SK-N-SH treated with all-trans-retinoic acid at 6 μM for 48 hours (cell line): ENCODE data around the gene ROBO1.

ENCODE experiments used
- ATAC-seq: fragments of 200-7000 bp; cut with Tn5 transposase; 3 replicates; pipeline ENCODE4 v1.9.1; 2020; ENCODE audit warnings: mild to moderate bottlenecking, moderate library complexity
- BACH2 ChIP-seq: fragments of 250-450 bp; sonication (Bioruptor Pico); IDR thresholded peaks from 2 replicates; pipeline ENCODE4 v1.9.0; 2021; ENCODE audit warnings: mild to moderate bottlenecking, borderline replicate concordance
- CREB5 ChIP-seq: fragments of 250-450 bp; sonication (Bioruptor Pico); IDR thresholded peaks from 2 replicates; pipeline ENCODE4 v1.5.1; 2020; ENCODE audit warnings: low read depth, mild to moderate bottlenecking, moderate library complexity
- CSDC2 ChIP-seq: fragments of 250-450 bp; sonication (Bioruptor Pico); IDR thresholded peaks from 2 replicates; pipeline ENCODE4 v1.5.0; 2020; ENCODE audit warnings: mild to moderate bottlenecking, moderate library complexity
- CSRNP3 ChIP-seq: fragments of 250-450 bp; sonication (Bioruptor Pico); IDR thresholded peaks from 2 replicates; pipeline ENCODE4 v1.5.1; 2021; ENCODE audit warnings: mild to moderate bottlenecking, moderate library complexity
- ESRRG ChIP-seq: fragments of 250-450 bp; sonication (Bioruptor Pico); IDR thresholded peaks from 2 replicates; pipeline ENCODE4 v1.6.1; 2021; ENCODE audit warnings: mild to moderate bottlenecking
- GLIS3 ChIP-seq: fragments of 250-450 bp; sonication (Bioruptor Pico); IDR thresholded peaks from 2 replicates; pipeline ENCODE4 v1.5.0; 2020; ENCODE audit warnings: mild to moderate bottlenecking, moderate library complexity
- ISL1 ChIP-seq: fragments of 250-450 bp; sonication (Bioruptor Pico); IDR thresholded peaks from 2 replicates; pipeline ENCODE4 v2.1.2; 2022; ENCODE audit warnings: mild to moderate bottlenecking, moderate library complexity
- OSR1 ChIP-seq: fragments of 250-450 bp; sonication (Bioruptor Pico); IDR thresholded peaks from 2 replicates; pipeline ENCODE4 v1.8.0; 2022; ENCODE audit warnings: moderate library complexity, mild to moderate bottlenecking, inconsistent platforms
- PATZ1 ChIP-seq: fragments of 250-450 bp; sonication (Bioruptor Pico); IDR thresholded peaks from 2 replicates; pipeline ENCODE4 v1.8.0; 2020; ENCODE audit warnings: mild to moderate bottlenecking, moderate library complexity, borderline replicate concordance
- PPARA ChIP-seq: fragments of 250-450 bp; sonication (Bioruptor Pico); IDR thresholded peaks from 2 replicates; pipeline ENCODE4 v1.5.0; 2020; ENCODE audit warnings: mild to moderate bottlenecking, borderline replicate concordance
- RARB ChIP-seq: fragments of 250-450 bp; sonication (Bioruptor Pico); IDR thresholded peaks from 2 replicates; pipeline ENCODE4 v1.8.0; 2021; ENCODE audit warnings: mild to moderate bottlenecking, moderate library complexity
- SNAI2 ChIP-seq: fragments of 250-450 bp; sonication (Bioruptor Pico); IDR thresholded peaks from 2 replicates; pipeline ENCODE4 v1.5.0; 2020; ENCODE audit warnings: mild to moderate bottlenecking, moderate library complexity
- TCF4 ChIP-seq: fragments of 250-450 bp; sonication (Bioruptor Pico); IDR thresholded peaks from 2 replicates; pipeline ENCODE4 v1.8.0; 2021; ENCODE audit warnings: mild to moderate bottlenecking, moderate library complexity, borderline replicate concordance
- TOX ChIP-seq: fragments of 250-450 bp; sonication (Bioruptor Pico); IDR thresholded peaks from 2 replicates; pipeline ENCODE4 v1.8.0; 2021; ENCODE audit warnings: mild to moderate bottlenecking, moderate library complexity, borderline replicate concordance
- TSHZ2 ChIP-seq: fragments of 250-450 bp; sonication (Bioruptor Pico); IDR thresholded peaks from 2 replicates; pipeline ENCODE4 v1.5.0; 2020; ENCODE audit warnings: mild to moderate bottlenecking, moderate library complexity
- ZC3H10 ChIP-seq: fragments of 250-450 bp; sonication (Bioruptor Pico); IDR thresholded peaks from 2 replicates; pipeline ENCODE4 v1.5.1; 2021; ENCODE audit warnings: mild to moderate bottlenecking, moderate library complexity
- ZFP30 ChIP-seq: fragments of 450-650 bp; formaldehyde crosslinking; IDR thresholded peaks from 2 replicates; pipeline ENCODE4 v1.5.0; 2022; ENCODE audit warnings: mild to moderate bottlenecking, moderate library complexity
- ZNF70 ChIP-seq: fragments of 450-650 bp; formaldehyde crosslinking; IDR thresholded peaks from 2 replicates; pipeline ENCODE4 v1.5.0; 2020; ENCODE audit warnings: mild to moderate bottlenecking, moderate library complexity
- ZNF8 ChIP-seq: fragments of 450-650 bp; formaldehyde crosslinking; IDR thresholded peaks from 2 replicates; pipeline ENCODE4 v1.5.0; 2020; ENCODE audit warnings: mild to moderate bottlenecking, moderate library complexity
- TF ChIP-seq, protein P1 (sequence below): fragments of 250-450 bp; sonication (Bioruptor Pico); IDR thresholded peaks from 2 replicates; pipeline ENCODE4 v1.8.0; 2021; ENCODE audit warnings: low read depth, mild to moderate bottlenecking, moderate library complexity, borderline replicate concordance

ROBO1 gene

DNA sequence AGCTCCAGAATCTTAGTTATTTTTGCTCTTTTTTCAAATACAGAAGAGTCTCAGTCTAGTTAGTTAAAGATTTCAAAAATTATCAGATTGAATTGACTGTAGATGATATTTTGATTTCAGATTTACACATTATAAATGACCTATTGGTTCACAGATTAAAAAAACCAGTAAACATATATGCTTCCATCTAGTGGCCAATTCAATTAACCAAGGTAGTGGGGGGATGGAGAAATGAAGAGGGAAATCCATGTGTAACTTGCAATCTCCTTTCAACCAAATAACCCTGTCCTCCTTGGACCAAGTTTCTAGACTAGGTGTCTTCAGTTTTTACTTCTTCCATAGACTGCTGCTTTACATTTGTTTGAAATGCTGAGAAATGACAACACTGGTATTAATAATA is 789.8 kb downstream of the ROBO1 start:
- ATAC-seq: peak; percentile 34; the same call in 2 of the 3 replicates
- TF ChIP-seq, protein P1, sequence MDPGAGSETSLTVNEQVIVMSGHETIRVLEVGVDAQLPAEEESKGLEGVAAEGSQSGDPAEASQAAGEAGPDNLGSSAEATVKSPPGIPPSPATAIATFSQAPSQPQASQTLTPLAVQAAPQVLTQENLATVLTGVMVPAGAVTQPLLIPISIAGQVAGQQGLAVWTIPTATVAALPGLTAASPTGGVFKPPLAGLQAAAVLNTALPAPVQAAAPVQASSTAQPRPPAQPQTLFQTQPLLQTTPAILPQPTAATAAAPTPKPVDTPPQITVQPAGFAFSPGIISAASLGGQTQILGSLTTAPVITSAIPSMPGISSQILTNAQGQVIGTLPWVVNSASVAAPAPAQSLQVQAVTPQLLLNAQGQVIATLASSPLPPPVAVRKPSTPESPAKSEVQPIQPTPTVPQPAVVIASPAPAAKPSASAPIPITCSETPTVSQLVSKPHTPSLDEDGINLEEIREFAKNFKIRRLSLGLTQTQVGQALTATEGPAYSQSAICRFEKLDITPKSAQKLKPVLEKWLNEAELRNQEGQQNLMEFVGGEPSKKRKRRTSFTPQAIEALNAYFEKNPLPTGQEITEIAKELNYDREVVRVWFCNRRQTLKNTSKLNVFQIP (CRISPR knock-in tag): no peak
- TF ChIP-seq GLIS3 (CRISPR knock-in tag): no peak

DNA sequence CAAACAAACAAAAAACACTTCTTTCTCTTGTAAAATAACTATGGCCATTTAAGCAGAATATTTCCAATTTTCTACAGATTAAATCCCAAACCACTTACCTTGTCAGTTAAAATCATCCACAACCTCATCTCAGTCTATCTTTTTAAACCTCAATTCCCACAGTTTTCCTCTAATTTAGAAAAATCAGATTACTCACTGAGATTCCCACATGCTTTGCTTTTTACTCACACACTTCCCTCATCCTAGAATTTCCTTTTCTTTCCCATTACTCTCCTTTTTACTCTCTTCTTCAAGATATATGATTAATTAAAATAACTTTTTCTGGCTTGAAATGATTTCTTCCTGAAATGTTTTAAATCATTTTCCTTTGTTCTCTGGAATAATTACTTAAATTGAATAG is 790.7 kb downstream of the ROBO1 start:
- no peak for ATAC-seq
- TF ChIP-seq CREB5 (CRISPR knock-in tag): no peak
- TF ChIP-seq, protein P1 (CRISPR knock-in tag): no peak
- TF ChIP-seq TSHZ2 (CRISPR knock-in tag): no peak
- peak; percentile 96 for TF ChIP-seq OSR1 (CRISPR knock-in tag)
- no peak for TF ChIP-seq SNAI2 (CRISPR knock-in tag)
- no peak for TF ChIP-seq ESRRG
- no peak for TF ChIP-seq CSRNP3
- no peak for TF ChIP-seq BACH2 (CRISPR knock-in tag)
- peak; percentile 95 for TF ChIP-seq ZC3H10 (CRISPR knock-in tag)
- no peak for TF ChIP-seq PPARA
- TF ChIP-seq ZFP30 (CRISPR knock-in tag): no peak
- TF ChIP-seq ZNF70: no peak
- TF ChIP-seq PATZ1 (CRISPR knock-in tag): no peak
- TF ChIP-seq ISL1 (CRISPR knock-in tag): peak; percentile 55
- TF ChIP-seq CSDC2 (CRISPR knock-in tag): no peak
- no peak for TF ChIP-seq GLIS3 (CRISPR knock-in tag)
- no peak for TF ChIP-seq TCF4 (CRISPR knock-in tag)
- no peak for TF ChIP-seq ZNF8 (CRISPR knock-in tag)
- TF ChIP-seq RARB (CRISPR knock-in tag): no peak
- TF ChIP-seq TOX (CRISPR knock-in tag): no peak

DNA sequence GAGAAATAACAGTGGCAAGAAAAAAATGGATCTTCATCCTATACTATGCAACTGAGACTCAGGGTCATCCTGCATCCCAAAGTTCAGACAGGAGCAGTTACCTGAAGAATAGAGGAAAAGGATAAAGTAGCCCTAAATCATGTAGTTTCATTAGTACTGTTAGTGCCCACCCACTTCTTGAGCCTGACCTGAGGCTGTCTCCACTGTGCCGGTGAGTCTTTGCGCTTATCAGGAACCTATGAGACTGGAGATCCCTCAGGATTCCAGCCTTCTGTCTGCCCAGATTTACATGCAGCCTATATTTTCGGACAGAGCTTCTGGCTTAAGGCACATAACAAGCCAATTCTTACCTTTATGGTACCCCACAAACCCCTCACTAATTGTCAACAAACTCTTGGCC is 791.6 kb downstream of the ROBO1 start:
- ATAC-seq: peak; percentile 22; the same call in 2 of the 3 replicates
- TF ChIP-seq OSR1 (CRISPR knock-in tag) (no peak), CSDC2 (CRISPR knock-in tag) (no peak), GLIS3 (CRISPR knock-in tag) (no peak), TSHZ2 (CRISPR knock-in tag) (no peak), PATZ1 (CRISPR knock-in tag) (no peak), TOX (CRISPR knock-in tag) (no peak), RARB (CRISPR knock-in tag) (no peak), BACH2 (CRISPR knock-in tag) (no peak), ZNF8 (CRISPR knock-in tag) (no peak), ISL1 (CRISPR knock-in tag) (no peak), CREB5 (CRISPR knock-in tag) (no peak)
